Ramos (cell line): ENCODE results near the gene EHMT1.
"Not testable (repeated sequence)": the region's sequence is repeated elsewhere in the genome, so short reads cannot be mapped to it uniquely, and the experiment has no call there.

ENCODE experiments used
- in situ Hi-C: fragments of 300-500 bp; cut with MboI; formaldehyde crosslinking; loops from one replicate; pipeline ENCODE4 v1.14.3; 2022; ENCODE audit warnings: low sequenced_read_pairs; ENCODE audit not compliant: unreplicated experiment

The EHMT1 gene

GRCh38 chr9:137875354-137875753 lies 256.5 kb downstream of the EHMT1 start:
- in situ Hi-C loops: no loop called here

- in situ Hi-C loops: no loop called here
Measured at GRCh38 chr9:137875846-137876245, 257.0 kb downstream of the EHMT1 start.

- in situ Hi-C loops: no loop called here
Measured at GRCh38 chr9:137876269-137876668, 257.5 kb downstream of the EHMT1 start.

DNA sequence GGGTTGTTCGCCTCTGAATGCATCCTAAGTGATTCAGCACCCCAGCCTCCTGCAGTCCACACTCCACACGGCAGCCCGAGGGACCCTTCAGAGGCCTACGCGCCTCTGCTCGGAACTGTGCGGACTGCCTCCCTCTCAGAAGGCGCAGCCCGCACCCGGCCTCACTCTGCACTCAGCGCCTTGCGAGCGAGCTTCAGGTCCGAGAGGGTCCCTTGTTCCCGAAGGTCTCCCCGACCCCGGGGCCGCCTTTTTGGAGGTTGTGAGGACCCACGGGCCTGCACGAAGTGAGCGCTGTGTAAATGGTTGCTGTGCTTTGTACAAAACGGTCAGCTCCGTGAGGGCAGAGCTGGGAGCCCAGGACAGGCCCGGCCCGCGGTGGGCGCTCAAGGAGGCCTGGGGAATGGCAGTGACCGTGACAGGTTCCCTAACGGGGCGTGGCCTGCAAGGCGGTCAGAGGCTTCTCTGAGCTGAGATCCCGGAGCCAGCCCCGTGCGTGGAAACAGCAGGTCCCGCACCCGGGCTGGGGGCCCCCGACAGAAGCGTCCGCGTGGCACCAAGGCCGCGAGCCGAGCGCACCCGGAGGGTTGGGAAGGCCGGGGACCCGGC lies 258.1 kb downstream of the EHMT1 start:
- in situ Hi-C loops: no loop called here

DNA sequence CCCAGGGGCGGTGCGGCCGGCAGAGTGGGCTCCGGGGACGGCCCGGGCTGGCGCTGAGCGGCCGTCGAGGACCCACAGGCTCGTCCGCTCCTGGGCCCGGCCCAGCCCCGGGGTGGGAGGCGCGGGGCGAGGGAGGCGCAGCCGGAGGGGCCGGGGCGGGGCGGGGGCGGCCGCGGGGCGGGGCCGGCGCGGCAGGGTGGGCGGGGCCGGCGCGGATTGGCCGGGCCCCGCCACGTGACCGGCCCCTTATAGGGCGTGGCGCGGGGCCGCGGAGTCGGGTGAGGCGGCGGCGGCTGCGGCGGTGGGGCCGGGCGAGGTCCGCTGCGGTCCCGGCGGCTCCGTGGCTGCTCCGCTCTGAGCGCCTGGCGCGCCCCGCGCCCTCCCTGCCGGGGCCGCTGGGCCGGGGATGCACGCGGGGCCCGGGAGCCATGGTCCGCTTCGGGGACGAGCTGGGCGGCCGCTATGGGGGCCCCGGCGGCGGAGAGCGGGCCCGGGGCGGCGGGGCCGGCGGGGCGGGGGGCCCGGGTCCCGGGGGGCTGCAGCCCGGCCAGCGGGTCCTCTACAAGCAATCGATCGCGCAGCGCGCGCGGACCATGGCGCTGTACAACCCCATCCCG lies 258.8 kb downstream of the EHMT1 start, which contains the start of gene CACNA1B:
Gene CACNA1B (plus strand): TSS at position 277 of the 617 bp plus-strand sequence. CDS start 152 bp downstream, at position 429.
- in situ Hi-C loops: not testable (repeated sequence)

DNA sequence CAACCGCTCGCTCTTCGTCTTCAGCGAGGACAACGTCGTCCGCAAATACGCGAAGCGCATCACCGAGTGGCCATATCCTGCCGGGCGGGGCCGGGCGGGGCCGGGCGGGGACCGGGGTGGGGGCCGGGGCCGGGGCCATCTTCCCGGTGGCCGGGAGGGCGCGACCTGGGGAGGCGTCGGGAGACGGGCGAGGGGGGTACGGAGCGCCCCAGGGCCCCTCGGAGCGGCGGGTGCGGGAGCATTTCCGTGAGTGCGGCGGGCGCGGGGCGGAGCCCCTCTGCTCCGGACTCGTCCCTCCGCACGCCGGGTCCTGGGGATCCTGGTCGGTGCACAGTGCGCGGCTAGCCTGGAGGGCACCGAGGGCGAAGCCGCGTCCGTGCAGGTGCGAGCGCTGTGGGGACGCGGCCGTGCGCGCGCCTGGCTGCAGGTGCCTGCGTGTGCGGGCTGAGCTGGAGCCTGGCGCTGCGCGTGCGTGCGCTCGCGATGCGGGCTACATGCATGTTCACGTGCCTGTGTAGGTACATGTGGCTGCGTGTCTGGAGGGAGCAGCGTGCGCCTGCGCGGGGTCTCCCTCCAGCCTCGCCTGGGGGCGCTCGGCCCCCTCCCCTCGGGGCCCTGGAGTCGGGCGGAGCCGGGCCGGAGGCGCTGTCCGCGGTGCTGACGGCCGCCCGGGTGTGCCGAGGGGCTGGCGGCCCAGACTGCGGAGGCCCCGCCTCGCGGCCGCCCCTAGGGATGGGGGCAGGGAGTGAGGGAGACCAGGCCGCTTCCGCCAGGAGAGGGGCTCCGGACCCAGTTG lies 259.5 kb downstream of the EHMT1 start:
- in situ Hi-C loops: no loop called here

- in situ Hi-C loops: no loop called here
Measured at GRCh38 chr9:137879052-137879451, 260.2 kb downstream of the EHMT1 start.

- in situ Hi-C loops: no loop called here
Measured at GRCh38 chr9:137879566-137880150, 260.9 kb downstream of the EHMT1 start.

DNA sequence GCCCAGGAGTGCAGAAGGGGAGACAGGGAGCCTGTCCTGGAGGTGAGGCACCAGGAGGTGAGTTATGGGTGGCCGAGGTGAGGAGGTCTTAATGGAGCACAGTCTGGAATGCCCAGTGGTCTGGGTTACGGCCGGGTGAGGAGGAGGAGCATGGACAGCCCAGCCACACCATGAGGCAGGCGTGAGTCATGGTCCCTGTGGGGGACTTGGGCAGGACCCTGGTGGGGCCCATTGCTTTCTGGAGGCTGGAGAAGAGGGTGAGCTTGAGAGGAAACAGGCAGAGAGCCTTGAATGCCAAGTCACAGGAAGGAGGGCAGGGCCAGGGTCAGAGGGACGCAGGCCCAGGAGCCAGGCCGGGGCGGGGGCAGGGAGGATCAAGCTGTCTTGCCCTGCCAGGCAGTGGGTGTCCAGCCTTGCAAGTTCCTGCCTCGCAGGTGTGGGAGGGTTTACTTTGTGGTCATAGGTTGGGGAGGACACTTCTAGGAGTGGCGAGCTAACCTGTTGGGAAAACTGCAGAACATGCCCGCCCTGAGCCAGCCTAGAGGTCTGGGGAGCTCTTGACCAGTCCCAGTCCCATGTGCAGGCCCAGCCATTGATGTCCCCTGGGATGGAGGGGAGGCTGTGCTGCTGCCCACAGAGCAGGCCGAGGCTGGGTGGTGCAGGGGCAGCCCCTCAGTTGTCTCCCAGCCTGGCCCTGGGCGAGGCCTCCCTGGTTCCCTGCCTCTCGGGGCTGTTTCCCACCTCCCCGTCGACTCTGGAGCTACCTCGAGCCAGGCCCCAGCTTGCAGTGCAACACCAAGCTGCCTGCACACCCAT lies 261.6 kb downstream of the EHMT1 start:
- in situ Hi-C loops: no loop called here

- in situ Hi-C loops: no loop called here
Measured at GRCh38 chr9:137880976-137881530, 262.2 kb downstream of the EHMT1 start.

- in situ Hi-C loops: no loop called here
Measured at GRCh38 chr9:137881591-137882505, 263.0 kb downstream of the EHMT1 start.

- in situ Hi-C loops: no loop called here
Measured at GRCh38 chr9:137882506-137882821, 263.7 kb downstream of the EHMT1 start.

DNA sequence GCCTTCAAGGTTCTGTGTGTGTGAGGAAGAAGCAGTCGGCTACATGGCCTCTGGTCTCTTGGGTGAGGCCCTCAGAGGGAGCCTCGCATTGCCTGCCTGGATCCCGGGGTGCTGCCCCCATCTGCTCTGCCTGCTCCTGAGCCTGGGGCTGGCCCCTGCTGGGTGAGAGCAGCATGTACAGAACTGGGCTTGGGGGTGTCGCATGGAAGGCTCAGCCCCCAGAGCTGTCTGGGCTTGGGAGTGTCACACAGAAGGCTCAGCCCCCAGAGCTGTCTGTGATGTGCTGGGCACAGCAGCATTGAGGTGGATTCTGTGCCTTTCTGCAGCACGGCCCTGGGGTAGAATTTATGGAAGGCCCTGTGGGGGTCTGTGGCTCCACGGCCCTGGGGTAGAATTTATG lies 265.2 kb downstream of the EHMT1 start:
- in situ Hi-C loops: not testable (repeated sequence)

DNA sequence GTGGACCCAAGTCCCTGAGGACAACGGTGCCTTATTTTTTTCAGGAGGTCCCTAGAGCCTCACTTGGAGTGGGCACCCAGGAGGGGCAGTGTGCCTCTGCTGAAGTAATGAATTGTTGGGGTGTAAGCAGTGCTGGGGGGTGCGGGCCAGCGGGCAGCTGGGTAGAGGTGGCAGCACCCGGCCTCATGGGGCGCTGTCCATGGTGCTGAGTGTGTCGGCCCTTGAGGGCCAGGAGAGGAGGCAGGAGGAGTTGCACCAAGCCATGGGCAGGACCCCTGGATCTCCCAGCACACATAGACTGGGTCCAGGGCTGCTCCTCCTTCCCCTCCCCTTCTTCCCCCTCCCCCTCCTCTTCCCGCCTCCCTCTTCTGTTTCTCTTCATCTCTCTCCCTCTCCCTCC lies 265.7 kb downstream of the EHMT1 start:
- in situ Hi-C loops: not testable (repeated sequence)

- in situ Hi-C loops: not testable (repeated sequence)
Measured at GRCh38 chr9:137885121-137885520, 266.3 kb downstream of the EHMT1 start.
